Memory B cell (primary cell): Measurements from ENCODE around the gene PLPP7.
A peak's percentile ranks its signal among the peaks of the same experiment; 100 is the strongest.

Experiments
- ATAC-seq: fragments of 150-1000 bp; cut with Tn5 transposase; 2 replicates; pipeline ENCODE4 v1.10.0; 2021; ENCODE audit warnings: low read depth, mild to moderate bottlenecking, moderate library complexity
- DNase-seq, 2 donors: peaks; one replicate each; pipeline ENCODE4 v3.0.0; 2022; ENCODE audit warnings: low spot score in 2 of 2
- H3K27ac Mint-ChIP-seq: one replicate; pipeline ENCODE4 v1.8.0; 2022; ENCODE audit warnings: mild to moderate bottlenecking, moderate library complexity, mixed read lengths
- H3K27me3 Mint-ChIP-seq: one replicate; pipeline ENCODE4 v1.8.0; 2022; ENCODE audit warnings: mixed read lengths
- H3K36me3 Mint-ChIP-seq: one replicate; pipeline ENCODE4 v1.8.0; 2022; ENCODE audit warnings: mild to moderate bottlenecking, mixed read lengths
- H3K4me1 Mint-ChIP-seq: one replicate; pipeline ENCODE4 v1.8.0; 2022; ENCODE audit warnings: mixed read lengths
- H3K4me3 Mint-ChIP-seq: one replicate; pipeline ENCODE4 v1.8.0; 2022; ENCODE audit warnings: mild to moderate bottlenecking, moderate library complexity, mixed read lengths
- H3K9me3 Mint-ChIP-seq: one replicate; pipeline ENCODE4 v1.8.0; 2022; ENCODE audit warnings: mixed read lengths

PLPP7 gene

GRCh38 chr9:131281119-131281965 lies 8.2 kb upstream of the PLPP7 start:
- H3K27me3 Mint-ChIP-seq, result peaks cover 6% of the 10 kb centered on the region
- no peaks in the 10 kb centered on the region for H3K9me3 Mint-ChIP-seq
- H3K4me3 Mint-ChIP-seq, result peak overlapping the region; percentile 40
- peaks cover 2% of the 10 kb centered on the region for H3K36me3 Mint-ChIP-seq
- H3K4me1 Mint-ChIP-seq, result peaks cover 17% of the 10 kb centered on the region
- DNase-seq, result no peak
- ATAC-seq, result no peak
- peak overlapping the region; percentile 3 for H3K27ac Mint-ChIP-seq

GRCh38 chr9:131282175-131282574 lies 7.3 kb upstream of the PLPP7 start:
- peaks cover 6% of the 10 kb centered on the region for H3K27me3 Mint-ChIP-seq
- peak overlapping the region; percentile 40 for H3K4me3 Mint-ChIP-seq
- no peak for DNase-seq
- peaks cover 2% of the 10 kb centered on the region for H3K36me3 Mint-ChIP-seq
- H3K4me1 Mint-ChIP-seq, result peaks cover 17% of the 10 kb centered on the region
- H3K27ac Mint-ChIP-seq, result peak overlapping the region; percentile 3
- H3K9me3 Mint-ChIP-seq, result no peaks in the 10 kb centered on the region
- no peak for ATAC-seq

DNA sequence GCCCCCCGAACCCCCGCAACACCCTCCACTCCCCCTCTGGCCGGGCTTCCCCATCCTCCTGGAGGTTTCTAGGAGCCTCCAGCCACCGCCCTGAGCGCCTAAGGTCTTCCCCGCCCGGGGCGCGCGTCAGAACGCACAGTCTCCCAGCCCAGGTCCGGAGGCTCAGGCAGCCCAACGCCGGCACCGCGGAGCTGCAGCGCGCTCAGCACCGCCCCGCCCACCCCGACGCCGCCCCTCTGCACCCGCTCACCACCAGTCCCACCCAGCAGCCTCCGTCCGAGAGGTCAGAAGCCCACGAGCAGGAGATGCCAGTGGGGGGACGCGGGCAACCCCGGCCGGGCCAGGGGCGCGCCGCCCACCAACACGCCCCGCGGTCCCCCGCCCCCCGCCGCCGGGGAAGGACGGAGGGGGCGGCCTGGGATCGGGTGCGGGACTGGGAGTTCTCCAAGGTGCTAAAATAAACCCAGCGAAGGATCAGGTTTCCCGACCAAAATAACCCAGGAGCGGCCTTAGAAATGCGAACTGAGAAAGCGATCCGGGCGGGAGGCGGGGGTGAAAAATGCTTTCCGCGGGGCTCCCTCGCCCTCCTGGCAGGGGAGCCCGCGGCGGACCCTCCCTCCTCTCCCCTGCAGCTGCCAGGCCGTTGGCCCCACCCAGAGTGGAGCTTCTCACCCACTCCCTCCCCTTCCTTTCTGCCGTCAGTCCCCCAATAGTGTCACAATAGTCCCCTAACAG lies 6.7 kb upstream of the PLPP7 start:
- H3K36me3 Mint-ChIP-seq, result peaks cover 2% of the 10 kb centered on the region
- no peaks in the 10 kb centered on the region for H3K9me3 Mint-ChIP-seq
- peaks cover 17% of the 10 kb centered on the region for H3K4me1 Mint-ChIP-seq
- DNase-seq, result no peak
- H3K27me3 Mint-ChIP-seq, result peaks cover 6% of the 10 kb centered on the region
- no peak for ATAC-seq
- no peak overlapping the region for H3K27ac Mint-ChIP-seq
- H3K4me3 Mint-ChIP-seq, result peak overlapping the region; percentile 11

DNA sequence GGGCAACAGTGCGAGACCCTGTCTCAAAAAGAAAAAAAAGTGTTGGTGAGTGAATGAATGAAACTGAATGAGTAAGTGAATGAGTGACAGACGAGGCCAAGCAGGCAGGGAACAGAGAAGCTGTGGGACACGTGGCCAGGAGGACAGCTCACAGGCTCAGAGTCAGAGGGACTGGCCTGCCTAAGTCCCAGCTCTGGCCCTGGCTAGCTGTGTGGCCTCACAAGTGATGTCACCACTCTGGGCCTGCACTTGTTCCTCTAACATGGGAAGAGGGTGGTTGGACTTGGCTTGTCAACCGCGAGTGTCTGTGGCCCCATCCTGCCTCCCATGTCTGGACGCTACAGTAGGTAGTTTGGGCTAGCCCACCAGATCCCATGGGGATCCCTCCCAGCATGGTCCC lies 4.7 kb upstream of the PLPP7 start:
- no peak for ATAC-seq
- Mint-ChIP-seq H3K9me3 (no peaks in the 10 kb centered on the region), H3K4me3 (no peak overlapping the region), H3K4me1 (peaks cover 8% of the 10 kb centered on the region), H3K36me3 (no peaks in the 10 kb centered on the region), H3K27me3 (peaks cover 6% of the 10 kb centered on the region), H3K27ac (no peak overlapping the region)
- no peak for DNase-seq

GRCh38 chr9:131287359-131287758 lies 2.2 kb upstream of the PLPP7 start:
- ATAC-seq (no peak), DNase-seq (no peak)
- H3K4me1 Mint-ChIP-seq, result peaks cover under 1% of the 10 kb centered on the region
- no peak overlapping the region for H3K27ac Mint-ChIP-seq
- H3K9me3 Mint-ChIP-seq, result no peaks in the 10 kb centered on the region
- no peak overlapping the region for H3K4me3 Mint-ChIP-seq
- peaks cover under 1% of the 10 kb centered on the region for H3K27me3 Mint-ChIP-seq
- H3K36me3 Mint-ChIP-seq, result no peaks in the 10 kb centered on the region

DNA sequence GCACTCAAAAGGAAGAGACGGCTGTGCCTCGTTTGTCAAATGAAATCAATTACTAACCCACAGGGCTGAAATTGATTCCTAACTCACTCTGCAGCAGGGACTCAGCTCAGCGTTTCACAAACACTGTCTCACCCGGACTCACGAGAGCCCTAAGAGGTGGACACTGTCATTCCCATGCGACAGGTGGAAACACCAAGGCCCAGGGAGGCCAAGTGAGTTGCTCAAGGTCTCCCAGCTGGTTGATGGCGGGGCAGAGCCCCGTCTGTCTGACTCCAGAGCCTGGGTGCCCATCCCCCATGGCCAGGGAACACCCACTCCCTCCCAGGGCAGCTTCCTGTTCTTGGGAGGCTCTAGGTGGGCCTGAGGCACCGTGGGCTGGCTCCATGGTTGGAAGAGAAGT lies 1.3 kb upstream of the PLPP7 start:
- Mint-ChIP-seq H3K4me1 (no peaks in the 10 kb centered on the region), H3K9me3 (no peaks in the 10 kb centered on the region), H3K27ac (no peak overlapping the region), H3K27me3 (no peaks in the 10 kb centered on the region), H3K4me3 (no peak overlapping the region), H3K36me3 (no peaks in the 10 kb centered on the region)
- no peak for DNase-seq
- ATAC-seq, result no peak

DNA sequence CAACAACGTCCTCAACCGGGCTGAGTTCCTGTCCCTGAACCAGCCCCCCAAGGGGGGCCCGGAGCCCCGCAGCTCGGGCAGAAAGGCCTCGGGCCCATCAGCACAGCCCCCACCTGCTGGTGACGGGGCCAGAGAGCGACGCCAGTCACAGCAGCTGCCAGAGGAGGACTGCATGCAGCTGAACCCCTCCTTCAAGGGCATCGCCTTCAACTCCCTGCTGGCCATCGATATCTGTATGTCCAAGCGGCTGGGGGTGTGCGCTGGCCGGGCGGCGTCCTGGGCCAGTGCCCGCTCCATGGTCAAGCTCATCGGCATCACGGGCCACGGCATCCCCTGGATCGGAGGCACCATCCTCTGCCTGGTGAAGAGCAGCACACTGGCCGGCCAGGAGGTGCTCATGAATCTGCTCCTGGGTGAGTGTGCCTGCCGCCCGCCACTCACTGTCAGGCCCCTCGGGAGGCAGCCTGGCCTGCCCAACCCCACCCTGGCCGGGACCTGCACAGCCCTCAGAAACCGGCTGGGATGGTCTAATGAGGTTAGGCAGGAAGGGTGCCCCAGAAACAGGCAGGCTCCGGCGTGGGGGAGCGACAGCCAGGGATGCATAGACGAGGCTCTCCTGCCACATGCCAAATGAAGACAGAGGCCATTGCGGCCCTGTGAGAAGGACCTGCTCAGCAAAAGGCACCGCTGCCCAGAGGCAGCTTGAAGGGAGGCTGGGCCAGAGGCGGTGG lies 678 bp downstream of the PLPP7 start:
- no peaks in the 10 kb centered on the region for H3K27me3 Mint-ChIP-seq
- no peak overlapping the region for H3K4me3 Mint-ChIP-seq
- no peaks in the 10 kb centered on the region for H3K9me3 Mint-ChIP-seq
- no peaks in the 10 kb centered on the region for H3K36me3 Mint-ChIP-seq
- ATAC-seq (no peak), DNase-seq (no peak)
- H3K27ac Mint-ChIP-seq, result no peak overlapping the region
- H3K4me1 Mint-ChIP-seq, result no peaks in the 10 kb centered on the region

GRCh38 chr9:131290767-131291370 lies 1.3 kb downstream of the PLPP7 start:
- H3K27ac Mint-ChIP-seq, result no peak overlapping the region
- no peaks in the 10 kb centered on the region for H3K27me3 Mint-ChIP-seq
- H3K4me3 Mint-ChIP-seq, result no peak overlapping the region
- no peaks in the 10 kb centered on the region for H3K9me3 Mint-ChIP-seq
- H3K4me1 Mint-ChIP-seq, result no peaks in the 10 kb centered on the region
- no peaks in the 10 kb centered on the region for H3K36me3 Mint-ChIP-seq
- ATAC-seq (no peak), DNase-seq (no peak)

DNA sequence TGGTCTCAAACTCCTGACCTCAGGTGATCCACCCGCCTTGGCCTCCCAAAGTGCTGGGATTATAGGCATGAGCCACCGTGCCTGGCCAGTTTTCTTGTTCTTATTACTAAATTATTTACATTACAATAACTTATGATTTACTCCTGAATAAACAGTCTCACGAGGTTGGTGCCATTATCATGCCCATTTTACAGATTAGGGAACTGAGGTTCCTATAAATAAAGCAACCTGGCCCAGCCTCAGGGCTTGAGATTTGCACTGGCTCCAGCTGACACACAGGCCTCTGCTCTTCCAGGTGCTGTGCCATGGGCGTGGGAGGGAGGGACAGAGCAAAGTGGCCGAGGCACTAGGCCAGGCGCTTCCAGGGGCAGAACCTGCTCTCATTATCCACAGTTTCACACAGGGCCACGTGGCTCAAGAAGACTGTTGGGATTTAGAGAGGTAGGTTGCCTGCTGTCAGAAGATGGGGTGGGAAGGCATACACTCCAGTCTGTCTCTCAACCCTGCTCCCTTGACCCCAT lies 2.3 kb downstream of the PLPP7 start:
- Mint-ChIP-seq H3K4me1 (no peaks in the 10 kb centered on the region), H3K4me3 (no peak overlapping the region), H3K9me3 (no peaks in the 10 kb centered on the region), H3K27me3 (no peaks in the 10 kb centered on the region), H3K27ac (no peak overlapping the region), H3K36me3 (no peaks in the 10 kb centered on the region)
- ATAC-seq (no peak), DNase-seq (no peak)

GRCh38 chr9:131292937-131293336 lies 3.4 kb downstream of the PLPP7 start:
- Mint-ChIP-seq H3K4me1 (no peaks in the 10 kb centered on the region), H3K9me3 (no peaks in the 10 kb centered on the region), H3K27ac (no peak overlapping the region), H3K4me3 (no peak overlapping the region), H3K27me3 (no peaks in the 10 kb centered on the region), H3K36me3 (no peaks in the 10 kb centered on the region)
- DNase-seq (no peak), ATAC-seq (no peak)

DNA sequence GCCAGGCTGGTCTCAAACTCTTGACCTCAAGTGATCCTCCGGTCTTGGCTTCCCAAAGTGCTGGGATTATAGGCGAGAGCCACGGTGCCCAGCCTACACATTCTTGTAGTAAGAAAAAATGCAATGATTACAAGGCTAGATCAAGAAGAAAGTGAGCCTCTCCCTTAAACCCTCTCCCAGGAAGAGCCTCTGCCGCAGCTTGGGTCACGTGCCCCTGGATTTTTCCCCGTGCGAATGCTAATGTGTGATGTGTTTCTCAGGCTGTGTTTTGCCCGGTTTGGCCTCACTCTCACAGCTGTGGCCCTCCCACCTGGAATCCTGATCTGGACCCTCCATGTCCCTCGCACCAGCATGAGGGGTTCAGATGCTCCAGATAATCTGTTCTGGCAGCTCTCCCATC lies 6.9 kb downstream of the PLPP7 start:
- H3K4me3 Mint-ChIP-seq, result no peak overlapping the region
- H3K4me1 Mint-ChIP-seq, result no peaks in the 10 kb centered on the region
- no peaks in the 10 kb centered on the region for H3K9me3 Mint-ChIP-seq
- DNase-seq, result no peak
- no peaks in the 10 kb centered on the region for H3K27me3 Mint-ChIP-seq
- no peak overlapping the region for H3K27ac Mint-ChIP-seq
- no peak for ATAC-seq
- no peaks in the 10 kb centered on the region for H3K36me3 Mint-ChIP-seq

DNA sequence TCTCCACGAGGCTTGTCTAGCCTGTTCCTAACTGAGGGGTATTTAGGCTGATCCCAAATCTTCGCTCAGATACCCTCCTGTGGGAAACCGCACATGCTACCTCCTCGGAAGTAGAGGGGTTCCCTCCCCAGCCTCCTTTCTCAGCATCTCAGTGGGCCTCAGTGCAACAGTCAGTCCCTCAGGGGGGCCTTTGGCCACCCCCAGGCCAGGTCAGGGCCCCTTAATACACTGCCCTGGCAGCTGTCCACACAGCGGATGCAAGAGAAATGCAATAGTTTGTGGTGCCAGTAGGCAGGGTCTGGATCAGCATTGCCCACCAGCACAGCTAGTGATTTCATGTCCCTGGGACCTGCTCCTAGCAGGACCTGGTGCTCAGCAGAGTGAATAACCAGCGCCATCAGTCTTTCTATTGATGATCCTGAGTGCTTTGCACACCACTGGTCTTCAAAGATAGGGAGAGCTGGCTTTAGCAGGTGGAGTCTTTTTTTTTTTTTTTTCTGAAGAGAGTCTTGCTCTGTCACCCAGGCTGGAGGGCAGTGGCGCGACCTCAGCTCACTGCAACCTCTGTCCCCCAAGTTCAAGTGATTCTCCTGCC lies 7.5 kb downstream of the PLPP7 start:
- ATAC-seq (no peak), DNase-seq (no peak)
- H3K27ac Mint-ChIP-seq, result no peak overlapping the region
- H3K36me3 Mint-ChIP-seq, result no peaks in the 10 kb centered on the region
- no peaks in the 10 kb centered on the region for H3K27me3 Mint-ChIP-seq
- H3K4me3 Mint-ChIP-seq, result no peak overlapping the region
- H3K9me3 Mint-ChIP-seq, result no peaks in the 10 kb centered on the region
- no peaks in the 10 kb centered on the region for H3K4me1 Mint-ChIP-seq

DNA sequence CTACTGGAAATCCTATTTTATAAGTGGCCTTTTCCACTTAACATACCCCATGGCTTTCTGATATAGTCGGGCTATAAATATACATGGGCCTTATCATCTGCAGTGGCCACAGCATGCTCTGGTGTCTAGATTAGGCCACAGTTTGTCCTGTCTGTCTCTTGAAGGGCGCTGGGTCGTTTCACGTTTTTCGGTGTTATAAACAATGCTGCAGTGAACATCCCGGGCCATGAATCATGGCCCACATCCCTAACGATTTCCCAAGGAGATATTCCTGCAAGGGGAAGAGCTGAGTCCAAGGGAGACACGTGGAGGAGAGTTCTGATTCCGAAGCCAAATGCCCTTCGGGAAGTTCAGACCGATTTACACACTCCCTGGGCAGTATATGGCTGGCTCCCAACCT lies 8.4 kb downstream of the PLPP7 start:
- no peak overlapping the region for H3K27ac Mint-ChIP-seq
- H3K36me3 Mint-ChIP-seq, result no peaks in the 10 kb centered on the region
- H3K9me3 Mint-ChIP-seq, result no peaks in the 10 kb centered on the region
- DNase-seq (no peak), ATAC-seq (no peak)
- H3K4me3 Mint-ChIP-seq, result no peak overlapping the region
- H3K4me1 Mint-ChIP-seq, result no peaks in the 10 kb centered on the region
- H3K27me3 Mint-ChIP-seq, result no peaks in the 10 kb centered on the region
